ENCODE data around the gene ADCY1. TPM values are rescaled to one million over a fixed set of nuclear protein-coding genes. Genes with fewer than 3 reads are reported as not detected.

Gene ADCY1
- total RNA-seq, 1 experiment from 2014 or later, result 3.1 TPM

- no peak for TF ChIP-seq EZH2 (IDR thresholded peaks at IDR 0.05; ENCODE audit: low read length, unreplicated experiment)
- no peak for TF ChIP-seq CTCF (conservative IDR thresholded peaks at IDR 0.05; ENCODE audit: low read depth, low read length)
- no peak for TF ChIP-seq EZH2phosphoT487 (IDR thresholded peaks at IDR 0.05; ENCODE audit: borderline replicate concordance, low read length)
- POLR2A ChIA-PET (ENCODE audit: unreplicated experiment), result no interaction called here
- no TSS peak for BruUV-seq (replicated peaks)
Observed at GRCh38 chr7:45631569-45631968, 57.4 kb downstream of the ADCY1 start.

GRCh38 chr7:45636733-45637132 lies 62.6 kb downstream of the ADCY1 start:
- CTCF ChIA-PET, result no interaction called here
- POLR2A ChIA-PET (ENCODE audit: unreplicated experiment), result no interaction called here
- Histone ChIP-seq H3K36me3 (ENCODE audit: low read depth, low read length) (no peaks in the 10 kb centered on the region), H3K9me3 (ENCODE audit: low read length) (no peaks in the 10 kb centered on the region), H3K9ac (ENCODE audit: low read length) (no peak overlapping the region), H3F3A (ENCODE audit: low read length, unreplicated experiment) (no peaks in the 10 kb centered on the region), H3K4me3 (ENCODE audit: low read length) (no peak overlapping the region), H3K4me1 (ENCODE audit: insufficient read depth, low read length) (no peaks in the 10 kb centered on the region), H4K20me1 (ENCODE audit: low read length) (no peaks in the 10 kb centered on the region), H3K4me2 (ENCODE audit: low read length) (no peak overlapping the region), H3K27me3 (ENCODE audit: low read length) (0 out of 2 replicates have a peak, but pooled peaks cover 9% of the 10 kb centered on the region), H3K27ac (ENCODE audit: low read length) (no peak overlapping the region), H3K79me2 (ENCODE audit: low read length) (no peaks in the 10 kb centered on the region), H2AFZ (ENCODE audit: low read length) (no peak overlapping the region), H3K9me2 (replicated peaks; ENCODE audit: low read length) (no peaks in the 10 kb centered on the region)
- ATAC-seq, result peak; percentile 22; the same call in 1 of the 2 replicates
- BruUV-seq (replicated peaks), result no TSS peak
- TF ChIP-seq CTCF (conservative IDR thresholded peaks at IDR 0.05; ENCODE audit: low read depth, low read length) (no peak), EZH2 (IDR thresholded peaks at IDR 0.05; ENCODE audit: low read length, unreplicated experiment) (no peak), EZH2phosphoT487 (IDR thresholded peaks at IDR 0.05; ENCODE audit: borderline replicate concordance, low read length) (no peak)
- intact Hi-C loops (cut with micrococcal nuclease), result no loop called here
- DNase-seq, result no peak

More at GRCh38 chr7:45631569-45631968, 57.4 kb downstream of the ADCY1 start:
- H2AFZ ChIP-seq (ENCODE audit: low read length), result no peak overlapping the region
- no peaks in the 10 kb centered on the region for H3K9me3 ChIP-seq (ENCODE audit: low read length)
- DNase-seq (no peak), ATAC-seq (no peak)
- H3F3A ChIP-seq (ENCODE audit: low read length, unreplicated experiment), result no peaks in the 10 kb centered on the region
- H3K27ac ChIP-seq (ENCODE audit: low read length), result no peak overlapping the region
- H3K9me2 ChIP-seq (replicated peaks; ENCODE audit: low read length), result no peaks in the 10 kb centered on the region
- 0 out of 2 replicates have a peak, but pooled peaks cover 9% of the 10 kb centered on the region for H3K27me3 ChIP-seq (ENCODE audit: low read length)
- H3K36me3 ChIP-seq (ENCODE audit: low read depth, low read length), result no peaks in the 10 kb centered on the region
- CTCF ChIA-PET, result no interaction called here
- H3K79me2 ChIP-seq (ENCODE audit: low read length), result no peaks in the 10 kb centered on the region
- no peaks in the 10 kb centered on the region for H3K4me1 ChIP-seq (ENCODE audit: insufficient read depth, low read length)
- no peak overlapping the region for H3K4me3 ChIP-seq (ENCODE audit: low read length)
- no peak overlapping the region for H3K9ac ChIP-seq (ENCODE audit: low read length)
- no peak overlapping the region for H3K4me2 ChIP-seq (ENCODE audit: low read length)
- H4K20me1 ChIP-seq (ENCODE audit: low read length), result no peaks in the 10 kb centered on the region
- intact Hi-C loops (cut with micrococcal nuclease), result no loop called here

- TF ChIP-seq EZH2phosphoT487 (IDR thresholded peaks at IDR 0.05; ENCODE audit: borderline replicate concordance, low read length) (no peak), EZH2 (IDR thresholded peaks at IDR 0.05; ENCODE audit: low read length, unreplicated experiment) (no peak), CTCF (conservative IDR thresholded peaks at IDR 0.05; ENCODE audit: low read depth, low read length) (no peak)
- BruUV-seq (replicated peaks), result no TSS peak
- no peaks in the 10 kb centered on the region for H3K9me3 ChIP-seq (ENCODE audit: low read length)
- no peak overlapping the region for H3K27ac ChIP-seq (ENCODE audit: low read length)
- H3K4me2 ChIP-seq (ENCODE audit: low read length), result no peak overlapping the region
- H3K4me3 ChIP-seq (ENCODE audit: low read length), result no peak overlapping the region
- CTCF ChIA-PET, result no interaction called here
- H3K79me2 ChIP-seq (ENCODE audit: low read length), result no peaks in the 10 kb centered on the region
- no peaks in the 10 kb centered on the region for H3F3A ChIP-seq (ENCODE audit: low read length, unreplicated experiment)
- H3K4me1 ChIP-seq (ENCODE audit: insufficient read depth, low read length), result no peaks in the 10 kb centered on the region
- POLR2A ChIA-PET (ENCODE audit: unreplicated experiment), result no interaction called here
- no peak for ATAC-seq
- H2AFZ ChIP-seq (ENCODE audit: low read length), result no peak overlapping the region
- H3K9me2 ChIP-seq (replicated peaks; ENCODE audit: low read length), result no peaks in the 10 kb centered on the region
- H3K36me3 ChIP-seq (ENCODE audit: low read depth, low read length), result no peaks in the 10 kb centered on the region
- 0 out of 2 replicates have a peak, but pooled peaks cover 9% of the 10 kb centered on the region for H3K27me3 ChIP-seq (ENCODE audit: low read length)
- DNase-seq, result no peak
- intact Hi-C loops (cut with micrococcal nuclease), result no loop called here
- no peak overlapping the region for H3K9ac ChIP-seq (ENCODE audit: low read length)
- H4K20me1 ChIP-seq (ENCODE audit: low read length), result no peaks in the 10 kb centered on the region
Observed at GRCh38 chr7:45638916-45639315, 64.7 kb downstream of the ADCY1 start.

Measured in PC-3 (cell line).